Left ventricle myocardium inferior (tissue), 1 donor: Measurements from ENCODE around the gene CCDC182. TPM values are rescaled to one million over a fixed set of nuclear protein-coding genes. Genes with fewer than 3 reads are reported as not detected.

Experiments used
- DNase-seq: peaks from one replicate; pipeline ENCODE4 v3.0.0-alpha.2; 2020
- H3K27ac ChIP-seq: fragments of 200-600 bp; replicated peaks from 2 replicates; pipeline ENCODE4 v1.8.0; 2021
- H3K27me3 ChIP-seq: fragments of 200-600 bp; 2 replicates; pipeline ENCODE4 v1.8.0; 2021; ENCODE audit warnings: low read depth
- H3K36me3 ChIP-seq: fragments of 200-600 bp; 2 replicates; pipeline ENCODE4 v1.8.0; 2021
- H3K4me1 ChIP-seq: fragments of 200-600 bp; 2 replicates; pipeline ENCODE4 v1.8.0; 2021
- H3K4me3 ChIP-seq: fragments of 200-600 bp; 2 replicates; pipeline ENCODE4 v1.8.0; 2021; ENCODE audit warnings: mild to moderate bottlenecking, moderate library complexity
- H3K9me3 ChIP-seq: fragments of 200-600 bp; replicated peaks from 2 replicates; pipeline ENCODE4 v1.8.0; 2021
- intact Hi-C: fragments of 100-400 bp; cut with micrococcal nuclease; formaldehyde crosslinking; loops from one replicate; pipeline ENCODE4 v1.11.0; 2022
- total RNA-seq: library from RNA; stranded (reverse); fragmentation: NEBNext Ultra II Directional; extraction: Animal tissue kit (Norgen Biotek cat#: 25700); gene quantifications from one replicate; pipeline ENCODE4 v1.2.1, GENCODE V29; 2021
- TF ChIP-seq, protein P1 (sequence below): fragments of 200-600 bp; IDR thresholded peaks from 2 replicates; pipeline ENCODE4 v1.8.0; 2021; ENCODE audit warnings: antibody characterized with exemption, mild to moderate bottlenecking, borderline replicate concordance
- donor health status: DM: no; HTN: yes; CAD: no; lungs with severe emphysema.

Gene CCDC182
- total RNA-seq, 1 donor from 2014 or later, result not detected

DNA sequence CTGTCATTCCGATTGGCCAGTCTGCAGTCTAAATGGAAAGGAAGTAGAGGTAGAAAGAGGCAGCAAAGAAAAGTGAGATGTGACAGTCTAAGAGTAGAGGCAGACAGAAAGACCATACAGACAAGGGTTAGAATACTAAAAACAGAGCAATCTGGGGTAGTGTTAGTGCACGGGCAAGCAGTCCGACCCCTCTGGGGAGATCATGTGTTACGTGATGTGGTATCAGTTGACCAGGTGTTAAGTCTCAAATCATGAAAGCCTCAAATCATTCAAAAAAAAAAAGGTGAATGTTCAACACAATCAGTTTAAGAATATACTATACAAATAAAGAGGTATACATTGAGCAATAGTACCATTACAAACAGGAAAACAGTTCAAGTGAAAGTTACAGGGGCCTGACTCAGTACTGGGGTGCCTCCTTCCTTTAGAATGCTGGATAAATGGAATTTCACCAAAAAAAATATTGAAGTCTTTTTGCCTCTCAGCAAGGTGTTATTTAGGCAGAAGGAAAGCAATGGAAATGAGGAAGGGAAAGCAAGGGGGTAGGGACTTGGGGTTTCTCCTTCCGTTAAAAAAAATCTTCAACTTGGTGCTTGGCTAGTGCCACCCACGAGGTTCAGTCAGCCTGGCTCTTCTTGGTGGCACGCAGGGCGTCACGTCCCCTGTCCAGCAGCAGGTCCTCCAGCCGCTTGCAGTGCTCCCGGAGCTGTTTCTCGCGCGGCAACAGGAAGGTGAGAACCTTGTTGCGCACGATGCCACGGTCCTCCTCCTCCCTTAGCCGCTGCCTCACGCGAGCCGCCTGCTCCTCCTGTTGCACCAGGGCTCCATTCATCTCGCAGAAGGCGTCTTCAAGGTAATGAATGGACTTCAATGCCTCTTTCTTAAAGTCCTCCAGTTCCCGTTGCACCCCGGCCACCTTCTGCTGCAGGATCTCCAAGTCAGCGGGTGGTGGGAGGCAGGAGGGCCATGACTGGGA lies 616 bp downstream of the CCDC182 start:
- no peaks in the 10 kb centered on the region for H3K4me1 ChIP-seq
- TF ChIP-seq, protein P1, sequence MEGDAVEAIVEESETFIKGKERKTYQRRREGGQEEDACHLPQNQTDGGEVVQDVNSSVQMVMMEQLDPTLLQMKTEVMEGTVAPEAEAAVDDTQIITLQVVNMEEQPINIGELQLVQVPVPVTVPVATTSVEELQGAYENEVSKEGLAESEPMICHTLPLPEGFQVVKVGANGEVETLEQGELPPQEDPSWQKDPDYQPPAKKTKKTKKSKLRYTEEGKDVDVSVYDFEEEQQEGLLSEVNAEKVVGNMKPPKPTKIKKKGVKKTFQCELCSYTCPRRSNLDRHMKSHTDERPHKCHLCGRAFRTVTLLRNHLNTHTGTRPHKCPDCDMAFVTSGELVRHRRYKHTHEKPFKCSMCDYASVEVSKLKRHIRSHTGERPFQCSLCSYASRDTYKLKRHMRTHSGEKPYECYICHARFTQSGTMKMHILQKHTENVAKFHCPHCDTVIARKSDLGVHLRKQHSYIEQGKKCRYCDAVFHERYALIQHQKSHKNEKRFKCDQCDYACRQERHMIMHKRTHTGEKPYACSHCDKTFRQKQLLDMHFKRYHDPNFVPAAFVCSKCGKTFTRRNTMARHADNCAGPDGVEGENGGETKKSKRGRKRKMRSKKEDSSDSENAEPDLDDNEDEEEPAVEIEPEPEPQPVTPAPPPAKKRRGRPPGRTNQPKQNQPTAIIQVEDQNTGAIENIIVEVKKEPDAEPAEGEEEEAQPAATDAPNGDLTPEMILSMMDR, result no peak

DNA sequence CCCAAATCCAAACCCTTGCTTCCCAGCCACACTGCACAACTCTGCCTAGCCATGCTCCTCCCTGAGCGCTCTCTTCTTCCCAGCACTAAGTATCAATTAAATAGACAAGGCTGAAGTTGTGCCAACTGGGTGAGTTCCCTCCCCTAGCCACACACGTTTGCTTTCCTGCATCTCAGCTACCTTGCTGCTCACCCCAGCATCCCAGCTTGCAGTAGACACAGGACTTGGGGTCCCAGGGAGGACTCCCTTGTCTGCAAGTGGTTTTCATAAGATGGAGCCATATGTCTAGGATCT lies 4.9 kb downstream of the CCDC182 start:
- Histone ChIP-seq H3K9me3 (no peaks in the 10 kb centered on the region), H3K27ac (no peak overlapping the region), H3K4me1 (no peaks in the 10 kb centered on the region), H3K4me3 (no peak overlapping the region), H3K36me3 (no peaks in the 10 kb centered on the region), H3K27me3 (peaks cover 35% of the 10 kb centered on the region)
- intact Hi-C loops, result loop anchor here (10.0 kb wide), 2 partner anchors 495 to 605 kb away; no protein-coding TSS in a partner anchor
- DNase-seq, result no peak
- TF ChIP-seq, protein P1, result no peak

More for the DNA sequence above, 616 bp downstream of the CCDC182 start:
- intact Hi-C loops, result loop anchor here (10.0 kb wide), 2 partner anchors 500 to 610 kb away; no protein-coding TSS in a partner anchor
- Histone ChIP-seq H3K4me3 (no peak overlapping the region), H3K36me3 (no peaks in the 10 kb centered on the region), H3K27me3 (peaks cover 57% of the 10 kb centered on the region), H3K9me3 (no peaks in the 10 kb centered on the region), H3K27ac (no peak overlapping the region)
- DNase-seq, result no peak

DNA sequence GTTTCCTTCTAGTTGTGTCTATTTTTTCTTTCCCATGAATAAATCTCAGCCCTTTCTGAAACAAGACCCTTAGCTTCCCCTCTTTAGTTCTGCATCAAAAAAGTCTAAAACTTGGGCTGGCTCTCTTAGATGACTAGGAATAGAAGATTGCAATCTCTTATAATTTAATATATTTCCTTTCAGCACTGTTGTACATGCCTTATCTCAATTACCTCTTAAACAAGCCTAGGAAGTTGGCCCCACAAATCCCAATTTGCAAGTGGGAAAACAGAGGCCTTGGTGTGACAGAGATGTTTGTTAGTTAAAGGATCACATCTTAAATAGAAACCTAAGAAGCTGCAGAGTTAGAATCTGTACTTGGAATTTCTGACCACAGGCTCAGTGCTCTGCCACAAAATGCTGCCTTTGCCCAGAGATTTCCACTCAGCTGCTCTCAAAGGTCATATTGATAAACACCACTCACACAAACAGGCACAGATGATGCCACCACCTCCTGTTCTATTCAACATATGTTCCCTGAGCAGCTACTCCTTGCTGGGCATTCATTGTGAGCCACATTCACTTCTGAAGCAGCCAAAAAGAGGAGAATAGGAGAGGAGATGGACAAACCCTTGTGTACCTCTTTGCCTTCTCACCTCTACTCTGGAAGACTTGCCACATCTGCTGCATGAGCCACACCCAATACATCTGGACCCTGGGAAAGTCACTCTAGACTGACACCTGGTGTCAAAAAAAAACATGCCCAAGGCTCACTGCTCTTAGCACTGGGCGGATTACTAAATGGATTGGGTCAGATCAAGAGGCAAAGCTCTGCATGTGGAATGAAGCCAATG lies 5.5 kb downstream of the CCDC182 start:
- Histone ChIP-seq H3K4me3 (no peak overlapping the region), H3K9me3 (no peaks in the 10 kb centered on the region), H3K36me3 (no peaks in the 10 kb centered on the region), H3K27ac (no peak overlapping the region), H3K4me1 (no peaks in the 10 kb centered on the region), H3K27me3 (peaks cover 29% of the 10 kb centered on the region)
- no peak for DNase-seq
- intact Hi-C loops, result loop anchor here (10.0 kb wide), 2 partner anchors 495 to 605 kb away; no protein-coding TSS in a partner anchor
- TF ChIP-seq, protein P1, result peak; percentile 53

DNA sequence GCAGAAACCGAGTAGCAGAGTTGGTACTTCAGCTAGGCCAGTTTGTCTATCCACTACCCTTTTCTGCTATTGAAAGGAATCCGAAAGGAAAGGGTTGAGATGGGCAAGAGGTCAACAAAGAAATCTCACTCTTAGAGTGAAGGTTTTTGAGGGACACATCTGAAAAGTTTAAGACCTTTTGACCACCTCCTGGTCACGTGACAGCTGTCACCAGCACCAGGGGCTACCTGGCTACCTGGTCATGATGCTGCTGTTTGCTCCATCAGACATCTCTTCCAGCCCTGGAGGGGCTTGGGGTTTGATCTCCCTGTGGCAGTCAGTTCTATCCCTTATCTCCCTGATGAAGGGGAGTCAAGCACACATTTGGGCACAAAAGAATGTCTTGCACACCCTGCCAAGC lies 7.6 kb downstream of the CCDC182 start:
- TF ChIP-seq, protein P1, result no peak
- DNase-seq, result no peak
- intact Hi-C loops, result no loop called here

DNA sequence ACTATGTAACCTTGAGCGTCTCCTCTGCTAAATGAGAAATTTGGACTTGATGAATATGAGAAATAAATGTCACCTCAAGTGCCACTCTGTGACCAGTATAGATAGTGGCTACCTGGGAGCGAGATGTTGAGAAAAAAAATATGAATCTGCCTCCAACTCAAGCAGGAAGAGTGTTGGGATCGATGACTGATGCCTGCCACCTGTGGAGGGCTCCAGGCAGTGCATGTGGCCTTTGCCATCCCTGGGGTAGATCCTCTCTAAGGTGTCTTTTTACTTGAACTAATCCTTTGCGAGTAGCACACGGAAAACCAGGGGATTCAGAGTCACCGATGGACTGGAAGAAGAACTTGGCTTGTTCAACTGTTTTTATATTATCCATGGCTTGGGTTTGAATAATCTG lies 9.4 kb downstream of the CCDC182 start:
- H3K4me1 ChIP-seq, result no peaks in the 10 kb centered on the region
- TF ChIP-seq, protein P1, result peak; percentile 49
- no peaks in the 10 kb centered on the region for H3K9me3 ChIP-seq
- H3K36me3 ChIP-seq, result no peaks in the 10 kb centered on the region
- peaks cover 2% of the 10 kb centered on the region for H3K27me3 ChIP-seq
- intact Hi-C loops, result no loop called here
- no peak overlapping the region for H3K4me3 ChIP-seq
- no peak overlapping the region for H3K27ac ChIP-seq
- no peak for DNase-seq

More for the DNA sequence above, 7.6 kb downstream of the CCDC182 start:
- H3K4me3 ChIP-seq, result no peak overlapping the region
- no peaks in the 10 kb centered on the region for H3K36me3 ChIP-seq
- H3K27ac ChIP-seq, result no peak overlapping the region
- no peaks in the 10 kb centered on the region for H3K9me3 ChIP-seq
- H3K4me1 ChIP-seq, result no peaks in the 10 kb centered on the region
- H3K27me3 ChIP-seq, result peaks cover 18% of the 10 kb centered on the region
